Adrenal gland (tissue), 5 donors: Measurements from ENCODE around the gene ZNF470.

ENCODE experiments used
- CTCF ChIP-seq, 6 experiments: fragments of 450-650 bp in 4 of 6; fragments of 200-600 bp in 2 of 6; sonication (generic) in 1 of 6; IDR thresholded peaks; 1 replicate in 5 of 6; 2 replicates in 1 of 6; pipeline versions ENCODE4 v1.5.1 to v1.8.0; 2016 to 2021; ENCODE audit warnings: antibody characterized with exemption in 6 of 6, mild to moderate bottlenecking in 2 of 6, moderate library complexity in 1 of 6
- POLR2A ChIP-seq, 2 donors: fragments of 450-650 bp; IDR thresholded peaks; one replicate each; pipeline ENCODE4 v1.6.1; 2017; ENCODE audit warnings: antibody characterized with exemption in 2 of 2, mild to moderate bottlenecking in 2 of 2, moderate library complexity in 1 of 2
- donor health status: DM: no; HTN: no; CAD: no.

GRCh38 chr19:56594783-56595547 is 27.7 kb downstream of the ZNF470 start, which contains the start of gene ZNF71:
- no peak for TF ChIP-seq POLR2A (IDR thresholded peaks at IDR 0.05)
- TF ChIP-seq CTCF (IDR thresholded peaks at IDR 0.05) = no peak
